T-helper 1 cell treated with Interleukin-12 subunit alpha and Interleukin-12 subunit beta and Interleukin-4 antibody, amounts not matched to agents 30 ng/mL and 1 ng/mL, for 36 hours (primary cell): ENCODE data around the gene DSC3. TPM values are rescaled to one million over a fixed set of nuclear protein-coding genes. Genes with fewer than 3 reads are reported as not detected.

Source experiments
- intact Hi-C: fragments of 100-400 bp; cut with micrococcal nuclease; formaldehyde crosslinking; loops from one replicate; pipeline ENCODE4 v1.15.1; 2024
- total RNA-seq: library from RNA; stranded (reverse); gene quantifications from 2 replicates; pipeline ENCODE4 v1.2.3, GENCODE V29; 2022

DSC3 gene
- total RNA-seq: not detected in 2 replicates

- intact Hi-C loops: no loop called here
Observed at GRCh38 chr18:31042406-31043181, at the start of gene DSC3. Gene DSC3 (minus strand): TSS chr18:31042742. CDS start chr18:31042660, 82 bp downstream.

- intact Hi-C loops: no loop called here
Observed at GRCh38 chr18:31091350-31091749, 48.8 kb upstream of the DSC3 start.

GRCh38 chr18:31088532-31088931, 46.0 kb upstream of the DSC3 start:
- intact Hi-C loops: no loop called here

GRCh38 chr18:31079973-31080372, 37.4 kb upstream of the DSC3 start:
- intact Hi-C loops: no loop called here

- intact Hi-C loops: no loop called here
Observed at GRCh38 chr18:31077878-31078277, 35.3 kb upstream of the DSC3 start.

- intact Hi-C loops: no loop called here
Observed at GRCh38 chr18:31072175-31072574, 29.6 kb upstream of the DSC3 start.

GRCh38 chr18:31070206-31070605, 27.7 kb upstream of the DSC3 start:
- intact Hi-C loops: no loop called here

- intact Hi-C loops: no loop called here
Observed at GRCh38 chr18:31066266-31066665, 23.7 kb upstream of the DSC3 start.

- intact Hi-C loops: no loop called here
Observed at GRCh38 chr18:31065036-31065773, 22.7 kb upstream of the DSC3 start.

GRCh38 chr18:31064130-31064529, 21.6 kb upstream of the DSC3 start:
- intact Hi-C loops: no loop called here

GRCh38 chr18:31061945-31062344, 19.4 kb upstream of the DSC3 start:
- intact Hi-C loops: no loop called here

GRCh38 chr18:31058897-31059296, 16.4 kb upstream of the DSC3 start:
- intact Hi-C loops: no loop called here

GRCh38 chr18:31057917-31058316, 15.4 kb upstream of the DSC3 start:
- intact Hi-C loops: no loop called here

- intact Hi-C loops: no loop called here
Observed at GRCh38 chr18:31057051-31057450, 14.5 kb upstream of the DSC3 start.

- intact Hi-C loops: no loop called here
Observed at GRCh38 chr18:31056296-31056695, 13.8 kb upstream of the DSC3 start.

- intact Hi-C loops: no loop called here
Observed at GRCh38 chr18:31050635-31051034, 8.1 kb upstream of the DSC3 start.

GRCh38 chr18:31049189-31049588, 6.6 kb upstream of the DSC3 start:
- intact Hi-C loops: no loop called here

- intact Hi-C loops: no loop called here
Observed at GRCh38 chr18:31048216-31048615, 5.7 kb upstream of the DSC3 start.

GRCh38 chr18:31046916-31047315, 4.4 kb upstream of the DSC3 start:
- intact Hi-C loops: no loop called here

- intact Hi-C loops: no loop called here
Observed at GRCh38 chr18:31045599-31045998, 3.1 kb upstream of the DSC3 start.

GRCh38 chr18:31044926-31045325, 2.4 kb upstream of the DSC3 start:
- intact Hi-C loops: no loop called here

GRCh38 chr18:31043709-31044108, 1.2 kb upstream of the DSC3 start:
- intact Hi-C loops: no loop called here

GRCh38 chr18:31042084-31042405, 497 bp downstream of the DSC3 start:
- intact Hi-C loops: no loop called here
